ENCODE data around the gene OPCML.

OPCML gene

DNA sequence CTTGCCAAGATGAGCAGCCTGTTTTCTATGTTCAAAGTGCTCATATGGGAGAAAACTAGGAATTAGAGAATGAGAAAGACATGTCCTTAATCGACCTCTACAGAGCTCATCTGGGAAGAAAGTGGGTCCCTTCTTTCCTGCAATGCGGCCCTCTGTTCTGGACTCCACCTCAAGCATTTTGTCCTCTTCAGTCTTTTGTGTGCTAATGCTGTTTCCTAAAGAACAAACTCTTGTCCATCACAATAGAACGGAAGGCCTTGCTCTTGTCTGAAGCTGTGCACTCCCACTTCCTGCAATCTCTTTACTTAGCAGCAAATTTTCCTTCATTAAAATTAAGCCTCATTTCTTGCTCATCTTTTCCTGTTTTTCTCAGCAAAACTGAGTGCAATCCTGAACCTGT is 206.6 kb downstream of the OPCML start:
- Histone ChIP-seq H3K4me3 (ENCODE audit: low read depth, low read length) (no peak overlapping the region), H3K36me3 (replicated peaks) (no peaks in the 10 kb centered on the region), H3K27ac (no peak overlapping the region), H3K27me3 (replicated peaks) (no peaks in the 10 kb centered on the region)
- in situ Hi-C loops (cut with HindIII; ENCODE audit: low pct_ligation_motif_present, low sequenced_read_pairs): no loop called here
- DNase-seq: no peak
- no peak for TF ChIP-seq CTCF (IDR thresholded peaks at IDR 0.05; ENCODE audit: low read depth, low read length, missing control alignments)

DNA sequence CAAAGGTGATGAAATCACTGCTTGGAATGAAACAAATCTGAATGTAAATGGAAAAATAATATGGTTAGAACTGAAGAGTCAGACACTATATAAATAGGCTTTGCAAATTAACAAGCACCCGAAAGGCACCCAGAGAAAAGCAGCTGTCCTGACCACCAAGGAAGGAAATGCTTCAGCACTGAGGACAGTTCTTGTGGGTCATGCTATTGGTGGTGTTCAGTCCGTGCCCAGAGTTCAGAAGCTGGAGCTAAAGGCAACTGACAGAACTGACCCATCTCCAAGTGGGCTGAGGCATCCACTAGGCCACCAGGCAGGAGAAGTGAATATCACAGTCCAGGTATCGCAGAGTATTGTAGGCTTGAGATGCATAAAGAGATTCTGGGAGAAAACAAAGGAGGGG is 208.9 kb downstream of the OPCML start:
- Histone ChIP-seq H3K27ac (no peak overlapping the region), H3K36me3 (replicated peaks) (no peaks in the 10 kb centered on the region), H3K27me3 (replicated peaks) (no peaks in the 10 kb centered on the region), H3K4me3 (ENCODE audit: low read depth, low read length) (no peak overlapping the region)
- no peak for TF ChIP-seq CTCF (IDR thresholded peaks at IDR 0.05; ENCODE audit: low read depth, low read length, missing control alignments)
- no peak for DNase-seq
- in situ Hi-C loops (cut with HindIII; ENCODE audit: low pct_ligation_motif_present, low sequenced_read_pairs): no loop called here

DNA sequence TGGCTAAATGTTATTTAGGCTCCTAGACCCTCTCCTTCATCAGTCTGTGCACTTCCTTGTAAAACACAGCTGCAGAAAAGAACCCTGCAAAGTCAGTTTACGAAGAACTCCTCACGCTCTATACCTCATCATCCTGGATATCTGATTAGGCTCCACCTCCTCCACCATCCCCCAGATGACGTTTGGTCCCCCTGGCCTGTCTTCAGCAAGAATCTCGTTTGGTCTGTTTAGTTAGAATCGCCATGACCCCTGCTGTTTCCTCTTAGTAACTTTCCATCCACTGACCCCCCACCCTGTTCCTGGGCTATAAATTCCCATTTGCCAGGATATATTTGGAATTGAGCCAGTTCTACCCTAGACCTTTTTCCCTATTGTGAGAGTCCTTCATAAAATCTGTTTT is 214.1 kb downstream of the OPCML start:
- Histone ChIP-seq H3K27me3 (replicated peaks) (no peaks in the 10 kb centered on the region), H3K4me3 (ENCODE audit: low read depth, low read length) (no peak overlapping the region), H3K36me3 (replicated peaks) (no peaks in the 10 kb centered on the region), H3K27ac (no peak overlapping the region)
- in situ Hi-C loops (cut with HindIII; ENCODE audit: low pct_ligation_motif_present, low sequenced_read_pairs): no loop called here
- DNase-seq: no peak
- TF ChIP-seq CTCF (IDR thresholded peaks at IDR 0.05; ENCODE audit: low read depth, low read length, missing control alignments): no peak

DNA sequence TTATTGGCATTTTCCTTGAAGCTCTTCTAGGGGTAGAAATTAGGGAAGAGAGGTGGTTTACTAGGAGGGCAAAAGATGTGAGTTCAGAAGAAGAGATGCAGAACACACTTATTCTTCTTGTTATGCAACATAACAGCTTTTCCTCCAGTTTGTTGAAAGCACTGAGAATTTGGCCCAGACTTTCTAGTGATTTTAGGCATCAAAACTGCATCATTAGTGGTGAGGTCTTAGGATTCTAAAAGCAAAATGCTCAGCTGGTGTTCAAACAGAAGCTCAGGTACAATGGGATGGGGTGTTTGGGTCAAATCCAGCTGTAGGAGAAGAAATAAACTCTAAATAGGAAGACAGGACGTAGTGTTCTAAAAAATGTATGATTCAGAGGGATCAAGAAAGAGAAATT is 221.1 kb downstream of the OPCML start:
- Histone ChIP-seq H3K36me3 (replicated peaks) (no peaks in the 10 kb centered on the region), H3K4me3 (ENCODE audit: low read depth, low read length) (no peak overlapping the region), H3K27me3 (replicated peaks) (no peaks in the 10 kb centered on the region), H3K27ac (no peak overlapping the region)
- no peak for TF ChIP-seq CTCF (IDR thresholded peaks at IDR 0.05; ENCODE audit: low read depth, low read length, missing control alignments)
- no peak for DNase-seq
- in situ Hi-C loops (cut with HindIII; ENCODE audit: low pct_ligation_motif_present, low sequenced_read_pairs): no loop called here

GRCh38 chr11:133306019-133306418 is 226.3 kb downstream of the OPCML start:
- no peak for DNase-seq
- Histone ChIP-seq H3K36me3 (replicated peaks) (no peaks in the 10 kb centered on the region), H3K4me3 (ENCODE audit: low read depth, low read length) (no peak overlapping the region), H3K27me3 (replicated peaks) (no peaks in the 10 kb centered on the region), H3K27ac (no peak overlapping the region)
- in situ Hi-C loops (cut with HindIII; ENCODE audit: low pct_ligation_motif_present, low sequenced_read_pairs): no loop called here
- TF ChIP-seq CTCF (IDR thresholded peaks at IDR 0.05; ENCODE audit: low read depth, low read length, missing control alignments): no peak

DNA sequence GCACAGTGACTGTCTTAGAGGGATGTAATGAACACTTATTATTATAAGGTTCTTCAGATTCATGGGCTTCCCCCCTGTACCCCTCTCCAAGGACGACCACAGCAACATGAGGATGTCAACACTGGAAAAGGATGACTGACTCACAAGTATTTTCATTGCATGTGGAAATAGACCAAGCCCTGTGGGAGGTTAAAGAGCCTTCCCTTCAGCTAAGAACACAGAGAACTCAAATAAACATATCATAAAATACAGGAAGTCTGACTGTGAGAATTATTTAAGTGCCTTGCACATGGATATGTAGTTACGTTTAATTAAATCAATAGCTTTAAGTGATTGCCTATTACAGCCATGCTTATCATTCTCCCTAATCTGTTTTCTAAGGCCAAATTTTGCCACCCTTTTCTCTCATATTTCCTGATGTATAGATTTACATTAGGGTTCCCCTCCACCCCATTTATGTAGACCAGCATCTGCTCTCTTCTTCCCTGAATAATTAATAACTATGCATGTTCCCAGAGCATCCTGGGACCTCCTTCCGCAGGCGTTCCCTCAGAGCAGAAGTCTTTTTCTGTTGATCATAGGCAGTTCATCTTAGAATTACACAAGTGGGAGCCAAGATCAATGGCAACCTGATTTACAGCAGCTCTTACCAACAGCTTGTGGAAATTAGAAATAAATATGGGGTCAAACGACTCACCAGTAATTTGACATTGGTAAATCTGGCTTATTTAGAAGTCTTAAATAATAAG is 226.9 kb downstream of the OPCML start:
- DNase-seq: no peak
- Histone ChIP-seq H3K36me3 (replicated peaks) (no peaks in the 10 kb centered on the region), H3K27me3 (replicated peaks) (no peaks in the 10 kb centered on the region), H3K4me3 (ENCODE audit: low read depth, low read length) (no peak overlapping the region), H3K27ac (no peak overlapping the region)
- in situ Hi-C loops (cut with HindIII; ENCODE audit: low pct_ligation_motif_present, low sequenced_read_pairs): no loop called here
- TF ChIP-seq CTCF (IDR thresholded peaks at IDR 0.05; ENCODE audit: low read depth, low read length, missing control alignments): no peak
